Nephron progenitor cell (in vitro differentiated cells): ENCODE data around the gene TPPP.

ENCODE experiments used
- DNase-seq: peaks from one replicate; pipeline ENCODE4 v3.0.0; 2021
- H3K27ac Mint-ChIP-seq: 2 replicates; pipeline ENCODE4 v1.8.0; 2021; ENCODE audit warnings: mild to moderate bottlenecking, moderate library complexity, mixed read lengths
- H3K27me3 Mint-ChIP-seq: 2 replicates; pipeline ENCODE4 v1.8.0; 2021; ENCODE audit warnings: mild to moderate bottlenecking, low read depth, mixed read lengths; ENCODE audit not compliant: poor library complexity
- H3K36me3 Mint-ChIP-seq: 2 replicates; pipeline ENCODE4 v1.8.0; 2021; ENCODE audit warnings: low read depth, mixed read lengths
- H3K4me1 Mint-ChIP-seq: 2 replicates; pipeline ENCODE4 v1.8.0; 2021; ENCODE audit warnings: mixed read lengths
- H3K4me3 Mint-ChIP-seq: 2 replicates; pipeline ENCODE4 v1.8.0; 2021; ENCODE audit warnings: mild to moderate bottlenecking, moderate library complexity, mixed read lengths
- H3K9me3 Mint-ChIP-seq: 2 replicates; pipeline ENCODE4 v1.8.0; 2021; ENCODE audit warnings: mild to moderate bottlenecking, moderate library complexity, mixed read lengths
- CTCF ChIP-seq: fragments of 200-600 bp; sonication (generic); IDR thresholded peaks from 2 replicates; pipeline ENCODE4 v1.5.0; 2021; ENCODE audit warnings: antibody characterized with exemption

TPPP gene

GRCh38 chr5:657570-657969 is 35.6 kb downstream of the TPPP start:
- DNase-seq, result no peak
- no peaks in the 10 kb centered on the region for H3K27me3 Mint-ChIP-seq
- TF ChIP-seq CTCF, result no peak
- H3K36me3 Mint-ChIP-seq, result peaks cover 90% of the 10 kb centered on the region
- no peak overlapping the region for H3K27ac Mint-ChIP-seq
- no peak overlapping the region for H3K4me3 Mint-ChIP-seq
- no peaks in the 10 kb centered on the region for H3K4me1 Mint-ChIP-seq
- H3K9me3 Mint-ChIP-seq, result peaks cover 32% of the 10 kb centered on the region

DNA sequence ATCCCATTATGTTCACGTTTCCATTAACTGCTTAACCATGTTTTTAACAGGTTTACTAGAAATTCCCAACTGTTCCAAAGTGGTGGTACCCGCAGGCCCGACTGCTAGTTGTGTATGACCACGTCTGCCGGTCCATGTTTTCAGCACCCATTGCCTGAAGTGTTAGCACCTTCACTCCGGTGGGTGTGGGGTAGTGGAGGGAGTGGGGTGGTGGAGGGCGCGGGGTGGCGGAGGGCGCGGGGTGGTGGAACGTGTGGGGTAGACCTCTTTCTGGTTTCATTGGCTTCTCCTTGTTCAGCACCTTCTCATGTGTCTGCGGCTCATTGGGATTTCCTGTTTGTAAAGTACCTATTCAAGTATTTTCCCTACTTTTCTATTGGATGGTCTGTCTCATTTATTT is 37.7 kb downstream of the TPPP start:
- Mint-ChIP-seq H3K4me3 (no peak overlapping the region), H3K36me3 (peaks cover 85% of the 10 kb centered on the region), H3K27ac (no peak overlapping the region), H3K4me1 (no peaks in the 10 kb centered on the region), H3K27me3 (no peaks in the 10 kb centered on the region), H3K9me3 (peaks cover 27% of the 10 kb centered on the region)
- DNase-seq, result no peak
- no peak for TF ChIP-seq CTCF

DNA sequence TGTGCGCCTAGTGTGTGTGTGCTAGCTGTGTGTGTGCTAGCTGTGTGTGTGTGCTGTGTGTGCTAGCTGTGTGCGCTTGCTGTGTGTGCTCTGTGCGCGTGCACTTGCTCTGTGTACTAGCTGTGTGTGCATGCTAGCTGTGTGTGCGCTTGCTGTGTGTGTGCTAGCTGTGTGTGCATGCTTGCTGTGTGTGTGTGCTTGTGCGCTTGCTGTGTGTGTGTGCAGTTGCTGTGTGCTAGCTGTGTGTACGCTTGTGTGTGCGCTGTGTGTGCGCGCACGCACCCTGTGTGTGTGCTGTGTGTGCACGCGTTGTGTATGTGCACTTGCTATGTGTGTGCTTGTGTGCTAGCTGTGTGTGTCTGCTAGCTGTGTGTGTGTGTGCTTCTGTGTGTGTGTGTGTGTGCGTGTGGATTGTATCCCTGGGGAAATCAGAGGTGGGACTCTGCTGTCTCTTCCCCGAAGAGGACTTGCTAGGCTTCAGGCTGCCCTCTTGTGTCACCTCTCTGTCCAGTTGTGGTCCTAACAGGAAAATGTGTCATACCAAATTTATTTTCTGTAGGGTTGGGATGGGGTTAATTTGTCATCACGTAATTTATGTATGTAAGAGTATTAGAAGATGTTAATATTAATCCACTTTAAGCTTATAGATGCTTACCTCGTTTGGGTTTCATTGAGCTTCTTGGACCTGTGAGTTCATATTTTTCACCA is 38.9 kb downstream of the TPPP start:
- peaks cover 73% of the 10 kb centered on the region for H3K36me3 Mint-ChIP-seq
- no peak overlapping the region for H3K4me3 Mint-ChIP-seq
- no peak overlapping the region for H3K27ac Mint-ChIP-seq
- DNase-seq, result no peak
- no peaks in the 10 kb centered on the region for H3K27me3 Mint-ChIP-seq
- no peak for TF ChIP-seq CTCF
- H3K9me3 Mint-ChIP-seq, result peaks cover 16% of the 10 kb centered on the region
- no peaks in the 10 kb centered on the region for H3K4me1 Mint-ChIP-seq

GRCh38 chr5:652773-653350 is 40.3 kb downstream of the TPPP start:
- Mint-ChIP-seq H3K27me3 (no peaks in the 10 kb centered on the region), H3K4me1 (no peaks in the 10 kb centered on the region), H3K36me3 (peaks cover 60% of the 10 kb centered on the region), H3K27ac (no peak overlapping the region), H3K4me3 (no peak overlapping the region), H3K9me3 (peaks cover 9% of the 10 kb centered on the region)
- TF ChIP-seq CTCF, result no peak
- DNase-seq, result no peak

GRCh38 chr5:652023-652515 is 41.1 kb downstream of the TPPP start:
- H3K27me3 Mint-ChIP-seq, result no peaks in the 10 kb centered on the region
- no peak for TF ChIP-seq CTCF
- DNase-seq, result no peak
- H3K36me3 Mint-ChIP-seq, result peaks cover 52% of the 10 kb centered on the region
- no peak overlapping the region for H3K27ac Mint-ChIP-seq
- H3K4me3 Mint-ChIP-seq, result no peak overlapping the region
- peaks cover 4% of the 10 kb centered on the region for H3K9me3 Mint-ChIP-seq
- no peaks in the 10 kb centered on the region for H3K4me1 Mint-ChIP-seq
